Body of pancreas (tissue), 4 donors: ENCODE results near the gene EHBP1L1. TPM values are rescaled to one million over a fixed set of nuclear protein-coding genes. Genes with fewer than 3 reads are reported as not detected.
"Not testable (repeated sequence)": the region's sequence is repeated elsewhere in the genome, so short reads cannot be mapped to it uniquely, and the experiment has no call there.

Source experiments
- ATAC-seq: fragments of 150-250 bp; one replicate; pipeline ENCODE4 v1.9.1; 2016
- DNase-seq, 4 donors: peaks; one replicate each; pipeline ENCODE4 v3.0.0-alpha.2; 2019
- H3K27ac ChIP-seq, 4 donors: fragments of 200-600 bp; sonication (generic); 1 replicate in 3 of 4; 2 replicates in 1 of 4; pipeline versions ENCODE4 v1.5.1 to v1.6.1; 2016 to 2019; ENCODE audit warnings: mild to moderate bottlenecking in 1 of 4, mixed read lengths in 1 of 4, moderate library complexity in 1 of 4
- H3K27me3 ChIP-seq, 2 donors: fragments of 200-600 bp; sonication (generic); one replicate each; pipeline ENCODE4 v1.6.0; 2016; ENCODE audit warnings: mild to moderate bottlenecking in 1 of 2
- H3K36me3 ChIP-seq, 2 donors: fragments of 200-600 bp; sonication (generic); replicated peaks in 1 of 2; 2 replicates each; pipeline ENCODE4 v1.5.1; 2016; ENCODE audit warnings: low read depth in 2 of 2; ENCODE audit not compliant: insufficient read depth in 1 of 2
- H3K4me1 ChIP-seq: fragments of 200-600 bp; sonication (generic); one replicate; pipeline ENCODE4 v1.6.0; 2016
- H3K4me3 ChIP-seq, 2 donors: fragments of 200-600 bp; sonication (generic); 1 replicate in 1 of 2; 2 replicates in 1 of 2; pipeline ENCODE4 v1.5.1; 2016 to 2019
- H3K9me3 ChIP-seq, 3 donors: fragments of 200-600 bp; sonication (generic); 1 replicate in 2 of 3; 2 replicates in 1 of 3; pipeline ENCODE4 v1.5.1; 2016
- POLR2A ChIP-seq, 3 donors: fragments of 450-650 bp; IDR thresholded peaks; one replicate each; pipeline ENCODE4 v1.6.1; 2016; ENCODE audit warnings: antibody characterized with exemption in 3 of 3, mild to moderate bottlenecking in 2 of 3
- WGBS, 2 donors: methylation state at CpG; one replicate each; pipeline ENCODE4 v1.1.5; 2017; 5-methylcytosine and 5-hydroxymethylcytosine counted together
- intact Hi-C: fragments of 100-400 bp; cut with DNase I; formaldehyde crosslinking; loops from one replicate; pipeline ENCODE4 v1.15.1; 2023
- total RNA-seq, 2 donors: library from RNA; depleted of rRNA; stranded (reverse); fragments of >200 nt; gene quantifications; one replicate each; pipeline ENCODE4 v1.1.0, GENCODE V29; 2016
- TF ChIP-seq, protein P1 (sequence below), 7 experiments: fragments of 450-650 bp in 4 of 7; fragments of 200-600 bp in 3 of 7; sonication (generic) in 3 of 7; IDR thresholded peaks; one replicate each; pipeline ENCODE4 v1.5.1; 2016 to 2019; ENCODE audit warnings: antibody characterized with exemption in 7 of 7

Gene EHBP1L1
- total RNA-seq, 2 donors from 2014 or later: 35.0 to 76.1 TPM

DNA sequence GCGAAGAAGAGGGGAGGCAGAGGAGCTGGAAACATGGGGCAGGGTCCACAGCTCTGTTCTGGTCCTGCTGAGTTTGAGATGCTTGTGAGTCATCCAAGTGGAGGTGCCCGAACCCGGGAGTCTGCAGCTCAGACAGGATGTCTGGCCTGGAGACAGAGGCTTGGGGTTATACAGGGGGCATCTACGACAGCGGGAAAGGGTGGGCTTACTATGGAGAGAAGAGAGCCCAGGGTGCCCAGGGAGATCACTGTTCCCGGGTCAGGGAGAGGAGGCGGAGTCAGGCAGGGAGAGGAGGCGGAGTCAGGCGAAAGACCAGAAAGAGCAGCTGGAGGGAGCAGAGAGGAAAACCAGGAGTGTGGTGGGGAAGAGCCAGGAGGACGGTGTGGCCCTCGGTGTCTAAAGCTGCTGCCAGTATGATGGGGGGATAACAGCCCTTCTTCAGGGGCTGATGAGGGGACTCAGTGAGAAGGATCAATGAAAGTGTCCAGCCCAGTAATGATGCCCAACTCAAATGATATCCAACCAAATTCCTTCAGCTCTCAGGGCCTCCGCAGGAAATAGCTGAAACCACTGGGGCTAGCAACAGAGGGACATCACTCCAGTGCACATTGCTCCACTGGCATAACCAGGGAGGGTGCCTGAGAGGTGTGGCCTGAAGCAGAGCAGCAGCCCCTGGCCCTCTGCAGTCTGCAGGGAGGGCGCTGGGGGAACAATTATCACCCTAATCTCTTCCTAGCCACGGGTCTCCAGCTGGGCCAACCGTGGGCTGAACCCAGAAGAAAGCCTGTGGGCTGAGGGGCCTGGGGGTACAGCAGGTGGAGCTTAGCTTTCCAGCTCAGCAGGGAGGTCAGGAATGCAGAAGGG, 15.1 kb upstream of the EHBP1L1 start:
- Histone ChIP-seq H3K4me1 (peaks cover 42% of the 10 kb centered on the region), H3K27ac (peak overlapping the region; percentile 1 to 96 (median 89)), H3K9me3 (no peaks in the 10 kb centered on the region), H3K27me3 (no peaks in the 10 kb centered on the region), H3K4me3 (no peak overlapping the region), H3K36me3 (no peaks in the 10 kb centered on the region)
- 48 to 52% methylated on average over 11 to 15 of the region's 15 CpGs for WGBS, 2 donors
- DNase-seq (peak in 3 of 4 donors; percentile 47 to 64 (median 61)), ATAC-seq (no peak)
- intact Hi-C loops: no loop called here
- TF ChIP-seq, protein P1, sequence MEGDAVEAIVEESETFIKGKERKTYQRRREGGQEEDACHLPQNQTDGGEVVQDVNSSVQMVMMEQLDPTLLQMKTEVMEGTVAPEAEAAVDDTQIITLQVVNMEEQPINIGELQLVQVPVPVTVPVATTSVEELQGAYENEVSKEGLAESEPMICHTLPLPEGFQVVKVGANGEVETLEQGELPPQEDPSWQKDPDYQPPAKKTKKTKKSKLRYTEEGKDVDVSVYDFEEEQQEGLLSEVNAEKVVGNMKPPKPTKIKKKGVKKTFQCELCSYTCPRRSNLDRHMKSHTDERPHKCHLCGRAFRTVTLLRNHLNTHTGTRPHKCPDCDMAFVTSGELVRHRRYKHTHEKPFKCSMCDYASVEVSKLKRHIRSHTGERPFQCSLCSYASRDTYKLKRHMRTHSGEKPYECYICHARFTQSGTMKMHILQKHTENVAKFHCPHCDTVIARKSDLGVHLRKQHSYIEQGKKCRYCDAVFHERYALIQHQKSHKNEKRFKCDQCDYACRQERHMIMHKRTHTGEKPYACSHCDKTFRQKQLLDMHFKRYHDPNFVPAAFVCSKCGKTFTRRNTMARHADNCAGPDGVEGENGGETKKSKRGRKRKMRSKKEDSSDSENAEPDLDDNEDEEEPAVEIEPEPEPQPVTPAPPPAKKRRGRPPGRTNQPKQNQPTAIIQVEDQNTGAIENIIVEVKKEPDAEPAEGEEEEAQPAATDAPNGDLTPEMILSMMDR (IDR thresholded peaks at IDR 0.05): no peak
- TF ChIP-seq POLR2A (IDR thresholded peaks at IDR 0.05): no peak

GRCh38 chr11:65562020-65562419, 13.8 kb upstream of the EHBP1L1 start:
- Histone ChIP-seq H3K4me1 (peaks cover 29% of the 10 kb centered on the region), H3K27me3 (no peaks in the 10 kb centered on the region), H3K27ac (no peak overlapping the region), H3K9me3 (no peaks in the 10 kb centered on the region), H3K36me3 (no peaks in the 10 kb centered on the region), H3K4me3 (no peak overlapping the region)
- no peak for DNase-seq
- intact Hi-C loops: no loop called here
- 78 to 86% methylated on average over 7 of the region's 7 CpGs for WGBS, 2 donors
- ATAC-seq: no peak
- TF ChIP-seq, protein P1 (IDR thresholded peaks at IDR 0.05): no peak
- TF ChIP-seq POLR2A (IDR thresholded peaks at IDR 0.05): no peak

GRCh38 chr11:65562788-65563187, 13.1 kb upstream of the EHBP1L1 start:
- Histone ChIP-seq H3K4me3 (no peak overlapping the region), H3K9me3 (no peaks in the 10 kb centered on the region), H3K4me1 (peaks cover 29% of the 10 kb centered on the region), H3K27me3 (no peaks in the 10 kb centered on the region), H3K36me3 (no peaks in the 10 kb centered on the region), H3K27ac (no peak overlapping the region)
- WGBS, 2 donors: 84 to 93% methylated on average over 9 of the region's 9 CpGs
- TF ChIP-seq POLR2A (IDR thresholded peaks at IDR 0.05): no peak
- TF ChIP-seq, protein P1 (IDR thresholded peaks at IDR 0.05): no peak
- intact Hi-C loops: no loop called here
- ATAC-seq (no peak), DNase-seq (no peak)

GRCh38 chr11:65563601-65564000, 12.3 kb upstream of the EHBP1L1 start:
- 88 to 98% methylated on average over 4 of the region's 4 CpGs for WGBS, 2 donors
- peaks cover 35% of the 10 kb centered on the region for H3K4me1 ChIP-seq

DNA sequence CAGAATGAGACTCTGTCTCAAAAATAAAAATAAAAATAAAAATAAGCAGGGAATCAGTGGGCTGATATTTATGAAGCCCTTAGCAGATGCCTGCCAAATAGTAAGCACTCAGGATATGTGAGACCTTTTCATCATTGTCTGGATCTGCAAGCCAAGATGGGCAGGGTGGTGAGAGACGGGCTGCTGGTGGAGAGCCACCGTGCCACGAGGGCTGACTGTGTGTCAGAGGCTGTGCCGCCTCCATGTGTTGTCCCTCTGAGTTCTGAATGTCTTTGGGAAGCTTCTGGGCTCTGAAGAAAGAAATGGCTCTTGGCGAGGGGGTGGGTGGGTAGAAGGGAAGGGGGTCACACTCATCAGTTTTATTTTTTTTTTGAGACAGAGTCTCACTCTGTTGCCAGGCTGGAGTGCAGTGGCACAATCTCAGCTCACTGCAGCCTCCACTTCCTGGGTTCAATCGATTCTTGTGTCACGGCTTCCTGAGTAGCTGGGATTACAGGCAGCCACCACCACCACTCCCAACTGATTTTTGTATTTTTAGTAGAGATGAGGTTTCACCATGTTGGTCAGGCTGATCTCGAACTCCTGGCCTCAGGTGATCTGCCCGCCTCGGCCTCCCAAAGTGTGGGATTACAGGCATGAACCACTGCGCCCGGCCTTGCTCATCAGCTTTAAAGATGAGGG, 10.8 kb upstream of the EHBP1L1 start:
- ATAC-seq, H3K27me3 ChIP-seq, H3K27ac ChIP-seq, H3K36me3 ChIP-seq, DNase-seq, H3K9me3 ChIP-seq, H3K4me3 ChIP-seq, intact Hi-C loops: not testable (repeated sequence)
- 84 to 86% methylated on average over 10 to 12 of the region's 12 CpGs for WGBS, 2 donors
- H3K4me1 ChIP-seq: peaks cover 30% of the 10 kb centered on the region

More at GRCh38 chr11:65563601-65564000, 12.3 kb upstream of the EHBP1L1 start:
- Histone ChIP-seq H3K4me3 (no peak overlapping the region), H3K27ac (no peak overlapping the region), H3K36me3 (no peaks in the 10 kb centered on the region), H3K27me3 (no peaks in the 10 kb centered on the region), H3K9me3 (no peaks in the 10 kb centered on the region)
- no peak for DNase-seq
- intact Hi-C loops: no loop called here
- no peak for ATAC-seq
- TF ChIP-seq, protein P1 (IDR thresholded peaks at IDR 0.05): no peak
- TF ChIP-seq POLR2A (IDR thresholded peaks at IDR 0.05): no peak
